Gastrocnemius medialis (tissue), 4 donors: ENCODE measurements around the gene SPATS2L. TPM values are rescaled to one million over a fixed set of nuclear protein-coding genes. Genes with fewer than 3 reads are reported as not detected.

Experiments
- ATAC-seq, 2 donors: fragments of 150-250 bp; one replicate each; pipeline ENCODE4 v1.9.1; 2016
- DNase-seq, 2 donors: peaks; one replicate each; pipeline ENCODE4 v3.0.0-alpha.2; 2019
- H3K27ac ChIP-seq, 4 donors: fragments of 200-600 bp; sonication (generic); 1 replicate in 1 of 4; 2 replicates in 3 of 4; pipeline ENCODE4 v1.5.1; 2016 to 2018; ENCODE audit warnings: mild to moderate bottlenecking in 2 of 4, moderate library complexity in 1 of 4
- H3K27me3 ChIP-seq, 3 donors: fragments of 200-600 bp; sonication (generic) in 2 of 3; 1 replicate in 1 of 3; 2 replicates in 2 of 3; pipeline versions ENCODE4 v1.5.1 to v1.6.0; 2016 to 2019; ENCODE audit warnings: mild to moderate bottlenecking in 1 of 3, moderate library complexity in 1 of 3
- H3K36me3 ChIP-seq, 2 donors: fragments of 200-600 bp; sonication (generic) in 1 of 2; one replicate each; pipeline ENCODE4 v1.5.1; 2017 to 2018
- H3K4me1 ChIP-seq, 2 donors: fragments of 200-600 bp; sonication (generic) in 1 of 2; one replicate each; pipeline ENCODE4 v1.5.1; 2016 to 2017; ENCODE audit warnings: mild to moderate bottlenecking in 2 of 2
- H3K4me3 ChIP-seq, 4 donors: fragments of 200-600 bp; sonication (generic) in 3 of 4; 1 replicate in 1 of 4; 2 replicates in 3 of 4; pipeline ENCODE4 v1.5.1; 2016 to 2019; ENCODE audit warnings: mild to moderate bottlenecking in 2 of 4
- H3K9me3 ChIP-seq, 3 donors: fragments of 200-600 bp; sonication (generic) in 2 of 3; 1 replicate in 1 of 3; 2 replicates in 2 of 3; pipeline ENCODE4 v1.5.1; 2016 to 2019
- POLR2A ChIP-seq, 2 donors: fragments of 450-650 bp; IDR thresholded peaks; one replicate each; pipeline ENCODE4 v1.6.1; 2017; ENCODE audit warnings: antibody characterized with exemption in 2 of 2, mild to moderate bottlenecking in 2 of 2, moderate library complexity in 2 of 2
- in situ Hi-C, 4 donors: fragments of 200-750 bp; cut with MboI; loops; one replicate each; pipeline versions ENCODE4 v1.15.0 to v1.8.0; 2017; ENCODE audit warnings: low sequenced_read_pairs in 4 of 4
- intact Hi-C: fragments of 100-400 bp; cut with DNase I; formaldehyde crosslinking; loops from one replicate; pipeline ENCODE4 v1.15.1; 2023; ENCODE audit warnings: low total_unique reads
- total RNA-seq, 4 donors: library from RNA; depleted of rRNA; stranded (reverse); fragments of >200 nt; gene quantifications; one replicate each; pipeline versions ENCODE4 v1.1.0 to v1.2.3, GENCODE V29; 2016
- TF ChIP-seq, protein P1 (sequence below), 5 experiments: fragments of 450-650 bp in 3 of 5; fragments of 200-600 bp in 2 of 5; sonication (generic) in 2 of 5; IDR thresholded peaks in 4 of 5; conservative IDR thresholded peaks in 1 of 5; 1 replicate in 4 of 5; 2 replicates in 1 of 5; pipeline ENCODE4 v1.5.1; 2016 to 2019; ENCODE audit warnings: antibody characterized with exemption in 5 of 5, mild to moderate bottlenecking in 3 of 5, moderate library complexity in 3 of 5

Gene SPATS2L
- total RNA-seq, 4 donors from 2014 or later = 34.0 to 74.2 (median 52.3) TPM

GRCh38 chr2:200329798-200330197 lies 23.3 kb downstream of the SPATS2L start:
- peak overlapping the region in 1 of 4 donors; percentile 43 for H3K27ac ChIP-seq

GRCh38 chr2:200330351-200331060 lies 24.0 kb downstream of the SPATS2L start:
- H3K4me3 ChIP-seq = no peak overlapping the region
- in situ Hi-C loops (no loop called here), intact Hi-C loops (no loop called here)
- no peaks in the 10 kb centered on the region for H3K9me3 ChIP-seq
- no peaks in the 10 kb centered on the region for H3K27me3 ChIP-seq
- ATAC-seq = no peak
- H3K4me1 ChIP-seq = peaks cover 17% of the 10 kb centered on the region in 2 donors
- no peak overlapping the region for H3K27ac ChIP-seq
- no peaks in the 10 kb centered on the region for H3K36me3 ChIP-seq
- no peak for DNase-seq
- TF ChIP-seq POLR2A (IDR thresholded peaks at IDR 0.05) = no peak
- TF ChIP-seq, protein P1, sequence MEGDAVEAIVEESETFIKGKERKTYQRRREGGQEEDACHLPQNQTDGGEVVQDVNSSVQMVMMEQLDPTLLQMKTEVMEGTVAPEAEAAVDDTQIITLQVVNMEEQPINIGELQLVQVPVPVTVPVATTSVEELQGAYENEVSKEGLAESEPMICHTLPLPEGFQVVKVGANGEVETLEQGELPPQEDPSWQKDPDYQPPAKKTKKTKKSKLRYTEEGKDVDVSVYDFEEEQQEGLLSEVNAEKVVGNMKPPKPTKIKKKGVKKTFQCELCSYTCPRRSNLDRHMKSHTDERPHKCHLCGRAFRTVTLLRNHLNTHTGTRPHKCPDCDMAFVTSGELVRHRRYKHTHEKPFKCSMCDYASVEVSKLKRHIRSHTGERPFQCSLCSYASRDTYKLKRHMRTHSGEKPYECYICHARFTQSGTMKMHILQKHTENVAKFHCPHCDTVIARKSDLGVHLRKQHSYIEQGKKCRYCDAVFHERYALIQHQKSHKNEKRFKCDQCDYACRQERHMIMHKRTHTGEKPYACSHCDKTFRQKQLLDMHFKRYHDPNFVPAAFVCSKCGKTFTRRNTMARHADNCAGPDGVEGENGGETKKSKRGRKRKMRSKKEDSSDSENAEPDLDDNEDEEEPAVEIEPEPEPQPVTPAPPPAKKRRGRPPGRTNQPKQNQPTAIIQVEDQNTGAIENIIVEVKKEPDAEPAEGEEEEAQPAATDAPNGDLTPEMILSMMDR (IDR thresholded peaks at IDR 0.05 in 4 of 5, conservative IDR thresholded peaks at IDR 0.05 in 1 of 5) = no peak

More at GRCh38 chr2:200329798-200330197, 23.3 kb downstream of the SPATS2L start:
- no peak overlapping the region for H3K4me3 ChIP-seq
- in situ Hi-C loops = no loop called here
- H3K9me3 ChIP-seq = no peaks in the 10 kb centered on the region
- DNase-seq (no peak), ATAC-seq (peak; percentile 54 to 58)
- TF ChIP-seq POLR2A (IDR thresholded peaks at IDR 0.05) = no peak
- TF ChIP-seq, protein P1 (IDR thresholded peaks at IDR 0.05 in 4 of 5, conservative IDR thresholded peaks at IDR 0.05 in 1 of 5) = no peak
- intact Hi-C loops = no loop called here
- H3K4me1 ChIP-seq = peaks cover 15 to 17% of the 10 kb centered on the region in 2 donors
- no peaks in the 10 kb centered on the region for H3K36me3 ChIP-seq
- no peaks in the 10 kb centered on the region for H3K27me3 ChIP-seq

- H3K4me1 ChIP-seq = peaks cover 17 to 20% of the 10 kb centered on the region in 2 donors
- TF ChIP-seq POLR2A (IDR thresholded peaks at IDR 0.05) = no peak
- TF ChIP-seq, protein P1 (IDR thresholded peaks at IDR 0.05 in 4 of 5, conservative IDR thresholded peaks at IDR 0.05 in 1 of 5) = no peak
Observed at GRCh38 chr2:200331061-200331400, 24.5 kb downstream of the SPATS2L start.

DNA sequence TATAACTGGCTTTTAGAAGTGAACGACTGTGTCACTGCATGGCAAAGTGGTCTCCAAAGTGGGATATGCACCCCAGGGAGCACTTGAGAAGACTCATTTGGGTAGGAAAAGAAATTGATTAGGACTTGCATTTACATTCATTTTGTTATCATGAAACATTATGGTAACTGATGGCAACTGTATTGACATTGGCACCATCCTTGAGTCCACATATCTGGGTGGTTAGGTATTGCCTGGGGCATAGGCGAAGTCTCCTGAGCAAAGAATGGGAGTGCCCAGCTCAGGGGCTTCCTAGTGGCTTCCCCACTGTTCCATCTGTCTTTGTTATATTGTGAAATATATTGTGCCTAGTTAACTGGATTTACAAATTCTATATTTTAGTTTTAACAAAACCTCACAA lies 29.2 kb downstream of the SPATS2L start:
- no peak overlapping the region for H3K4me3 ChIP-seq
- in situ Hi-C loops = no loop called here
- H3K9me3 ChIP-seq = no peaks in the 10 kb centered on the region
- H3K36me3 ChIP-seq = no peaks in the 10 kb centered on the region
- DNase-seq = no peak
- H3K27ac ChIP-seq = no peak overlapping the region
- peaks cover 31% of the 10 kb centered on the region in 2 donors for H3K4me1 ChIP-seq
- ATAC-seq = no peak
- intact Hi-C loops = no loop called here
- TF ChIP-seq, protein P1 (IDR thresholded peaks at IDR 0.05 in 4 of 5, conservative IDR thresholded peaks at IDR 0.05 in 1 of 5) = no peak
- no peak for TF ChIP-seq POLR2A (IDR thresholded peaks at IDR 0.05)
- no peaks in the 10 kb centered on the region for H3K27me3 ChIP-seq

More at GRCh38 chr2:200331061-200331400, 24.5 kb downstream of the SPATS2L start:
- Histone ChIP-seq H3K27me3 (no peaks in the 10 kb centered on the region), H3K4me3 (no peak overlapping the region), H3K9me3 (no peaks in the 10 kb centered on the region), H3K27ac (no peak overlapping the region), H3K36me3 (no peaks in the 10 kb centered on the region)
- in situ Hi-C loops = no loop called here
- ATAC-seq (no peak), DNase-seq (no peak)
- intact Hi-C loops = no loop called here
